Duodenal mucosa (tissue), 2 donors: Measurements from ENCODE around the gene RAB36.

Experiments used
- H3K27ac ChIP-seq: one replicate; pipeline ENCODE4 v1.7.0; 2013; ENCODE audit warnings: low read depth, low read length
- H3K27me3 ChIP-seq, 2 donors: one replicate each; pipeline ENCODE4 v1.7.0; 2013; ENCODE audit warnings: low read length in 2 of 2, control low read depth in 1 of 2; ENCODE audit not compliant: insufficient read depth in 2 of 2, control insufficient read depth in 1 of 2
- H3K36me3 ChIP-seq, 2 donors: one replicate each; pipeline ENCODE4 v1.7.0; 2013; ENCODE audit warnings: low read length in 2 of 2, control low read depth in 1 of 2; ENCODE audit not compliant: insufficient read depth in 2 of 2, control insufficient read depth in 1 of 2
- H3K4me1 ChIP-seq, 2 donors: one replicate each; pipeline ENCODE4 v1.7.0; 2013; ENCODE audit warnings: low read length in 2 of 2, control low read depth in 1 of 2; ENCODE audit not compliant: insufficient read depth in 2 of 2, control insufficient read depth in 1 of 2
- H3K4me3 ChIP-seq, 2 donors: one replicate each; pipeline ENCODE4 v1.7.0; 2013; ENCODE audit warnings: low read length in 2 of 2, low read depth in 1 of 2
- H3K9ac ChIP-seq, 2 donors: one replicate each; pipeline ENCODE4 v1.7.0; 2013; ENCODE audit warnings: low read length in 2 of 2, low read depth in 1 of 2
- H3K9me3 ChIP-seq, 2 donors: one replicate each; pipeline ENCODE4 v1.7.0; 2013; ENCODE audit warnings: low read length in 2 of 2, control low read depth in 1 of 2; ENCODE audit not compliant: control insufficient read depth in 1 of 2

RAB36 gene

GRCh38 chr22:23192558-23192957, 47.3 kb downstream of the RAB36 start:
- Histone ChIP-seq H3K4me3 (no peak overlapping the region), H3K9ac (no peak overlapping the region), H3K27ac (no peak overlapping the region), H3K36me3 (peaks cover 0 to 4% of the 10 kb centered on the region in 2 donors), H3K9me3 (no peaks in the 10 kb centered on the region), H3K4me1 (no peaks in the 10 kb centered on the region), H3K27me3 (no peaks in the 10 kb centered on the region)

- Histone ChIP-seq H3K9ac (no peak overlapping the region), H3K4me1 (no peaks in the 10 kb centered on the region), H3K27me3 (no peaks in the 10 kb centered on the region), H3K9me3 (no peaks in the 10 kb centered on the region), H3K4me3 (no peak overlapping the region), H3K27ac (no peak overlapping the region), H3K36me3 (peaks cover 0 to 4% of the 10 kb centered on the region in 2 donors)
These were observed 48.0 kb downstream of the RAB36 start for GRCh38 chr22:23193196-23193827.

- Histone ChIP-seq H3K27me3 (no peaks in the 10 kb centered on the region), H3K4me1 (no peaks in the 10 kb centered on the region), H3K4me3 (no peak overlapping the region), H3K36me3 (peaks cover 0 to 4% of the 10 kb centered on the region in 2 donors), H3K9ac (no peak overlapping the region), H3K9me3 (no peaks in the 10 kb centered on the region), H3K27ac (no peak overlapping the region)
These were observed 48.6 kb downstream of the RAB36 start for GRCh38 chr22:23193882-23194281.

GRCh38 chr22:23196165-23196564, 50.9 kb downstream of the RAB36 start:
- H3K4me1 ChIP-seq = no peaks in the 10 kb centered on the region
- no peak overlapping the region for H3K4me3 ChIP-seq
- H3K27me3 ChIP-seq = no peaks in the 10 kb centered on the region
- H3K9ac ChIP-seq = no peak overlapping the region
- no peaks in the 10 kb centered on the region for H3K9me3 ChIP-seq
- H3K36me3 ChIP-seq = peaks cover 0 to 4% of the 10 kb centered on the region in 2 donors
- H3K27ac ChIP-seq = no peak overlapping the region

GRCh38 chr22:23197836-23198235, 52.6 kb downstream of the RAB36 start:
- Histone ChIP-seq H3K9me3 (no peaks in the 10 kb centered on the region), H3K4me3 (no peak overlapping the region), H3K36me3 (peaks cover 0 to 4% of the 10 kb centered on the region in 2 donors), H3K9ac (no peak overlapping the region), H3K27ac (no peak overlapping the region), H3K27me3 (no peaks in the 10 kb centered on the region), H3K4me1 (no peaks in the 10 kb centered on the region)

- Histone ChIP-seq H3K9ac (no peak overlapping the region), H3K4me3 (no peak overlapping the region), H3K36me3 (peaks cover 3 to 11% of the 10 kb centered on the region in 2 donors), H3K27me3 (no peaks in the 10 kb centered on the region), H3K9me3 (no peaks in the 10 kb centered on the region), H3K4me1 (no peaks in the 10 kb centered on the region), H3K27ac (no peak overlapping the region)
These were observed 53.9 kb downstream of the RAB36 start for GRCh38 chr22:23199159-23199558.

- H3K4me3 ChIP-seq = no peak overlapping the region
- H3K36me3 ChIP-seq = peaks cover 3 to 11% of the 10 kb centered on the region in 2 donors
- H3K9ac ChIP-seq = no peak overlapping the region
- no peaks in the 10 kb centered on the region for H3K27me3 ChIP-seq
- H3K4me1 ChIP-seq = peaks cover 7 to 9% of the 10 kb centered on the region in 2 donors
- no peak overlapping the region for H3K27ac ChIP-seq
- no peaks in the 10 kb centered on the region for H3K9me3 ChIP-seq
These were observed 55.6 kb downstream of the RAB36 start for GRCh38 chr22:23200898-23201297.

- H3K9ac ChIP-seq = no peak overlapping the region
- peaks cover 3 to 17% of the 10 kb centered on the region in 2 donors for H3K36me3 ChIP-seq
- no peaks in the 10 kb centered on the region for H3K27me3 ChIP-seq
These were observed 57.7 kb downstream of the RAB36 start for GRCh38 chr22:23202812-23203451.

GRCh38 chr22:23203452-23204124, 58.3 kb downstream of the RAB36 start:
- Histone ChIP-seq H3K4me3 (no peak overlapping the region), H3K4me1 (peaks cover 7 to 9% of the 10 kb centered on the region in 2 donors), H3K9ac (no peak overlapping the region), H3K27ac (no peak overlapping the region), H3K36me3 (peaks cover 3 to 17% of the 10 kb centered on the region in 2 donors), H3K9me3 (no peaks in the 10 kb centered on the region), H3K27me3 (no peaks in the 10 kb centered on the region)

More at GRCh38 chr22:23202812-23203451, 57.7 kb downstream of the RAB36 start:
- H3K4me3 ChIP-seq = no peak overlapping the region
- H3K4me1 ChIP-seq = peaks cover 7 to 9% of the 10 kb centered on the region in 2 donors
- H3K27ac ChIP-seq = no peak overlapping the region
- no peaks in the 10 kb centered on the region for H3K9me3 ChIP-seq

GRCh38 chr22:23204125-23204488, 58.8 kb downstream of the RAB36 start:
- Histone ChIP-seq H3K4me3 (no peak overlapping the region), H3K4me1 (peaks cover 7 to 9% of the 10 kb centered on the region in 2 donors), H3K27ac (no peak overlapping the region), H3K36me3 (peaks cover 3 to 17% of the 10 kb centered on the region in 2 donors), H3K9ac (no peak overlapping the region), H3K27me3 (no peaks in the 10 kb centered on the region), H3K9me3 (no peaks in the 10 kb centered on the region)
